GM21360 (cell line): ENCODE results near the gene FER1L5.

Experiments used
- ATAC-seq: cut with Tn5 transposase; IDR thresholded peaks from one replicate; pipeline ENCODE4 v1.9.1; 2021; ENCODE audit warnings: mild to moderate bottlenecking, moderate library complexity; ENCODE audit not compliant: unreplicated experiment

The FER1L5 gene

DNA sequence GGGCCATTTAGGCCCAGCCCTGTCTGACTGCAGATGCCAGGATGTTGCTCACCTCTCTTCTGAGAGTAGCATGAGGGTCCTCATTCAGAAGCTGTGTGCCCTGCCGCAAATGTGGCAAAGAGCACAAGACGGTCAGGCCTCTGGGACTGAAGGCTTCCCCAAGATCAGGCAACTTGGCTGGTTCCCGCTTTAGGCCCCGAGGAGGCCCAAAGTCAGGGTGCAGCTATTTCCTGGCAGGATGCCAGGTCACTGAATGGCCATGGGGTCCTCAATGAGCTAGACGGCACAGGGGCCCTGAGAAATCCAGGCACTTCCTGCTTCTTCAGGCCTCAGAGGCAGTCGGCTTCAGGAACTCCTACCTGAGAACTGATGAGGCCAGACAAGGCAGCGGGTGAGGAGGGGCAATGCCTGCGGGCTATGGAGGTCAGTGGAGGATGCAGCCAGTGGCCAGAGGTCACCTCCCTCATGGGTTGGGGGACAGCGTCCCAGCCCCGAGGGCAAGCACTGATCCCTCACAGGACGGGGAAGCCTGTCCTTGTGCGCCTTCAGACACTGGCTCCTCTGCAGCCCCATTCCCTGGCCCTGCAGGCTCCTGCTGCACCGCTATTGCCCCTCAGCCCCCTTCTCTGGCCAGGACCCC is 52.4 kb downstream of the FER1L5 start:
- no peak for ATAC-seq

DNA sequence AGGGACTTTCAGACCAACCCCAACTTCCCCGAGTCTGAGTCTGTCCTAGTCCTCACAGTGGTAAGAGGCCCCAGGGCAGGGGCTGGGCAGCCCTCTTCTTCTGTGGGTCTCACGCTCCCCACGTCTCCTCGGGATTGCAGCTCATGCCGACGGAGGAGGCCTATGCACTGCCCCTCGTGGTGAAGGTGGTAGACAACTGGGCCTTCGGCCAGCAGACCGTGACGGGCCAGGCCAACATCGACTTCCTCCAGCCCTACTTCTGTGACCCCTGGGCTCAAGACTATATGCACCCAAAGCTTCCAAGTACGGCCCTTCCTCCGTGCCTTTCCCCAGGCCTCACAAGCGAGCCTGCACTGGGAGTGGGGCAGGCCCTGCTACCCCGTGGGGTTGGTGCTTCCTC is 53.0 kb downstream of the FER1L5 start:
- no peak for ATAC-seq

DNA sequence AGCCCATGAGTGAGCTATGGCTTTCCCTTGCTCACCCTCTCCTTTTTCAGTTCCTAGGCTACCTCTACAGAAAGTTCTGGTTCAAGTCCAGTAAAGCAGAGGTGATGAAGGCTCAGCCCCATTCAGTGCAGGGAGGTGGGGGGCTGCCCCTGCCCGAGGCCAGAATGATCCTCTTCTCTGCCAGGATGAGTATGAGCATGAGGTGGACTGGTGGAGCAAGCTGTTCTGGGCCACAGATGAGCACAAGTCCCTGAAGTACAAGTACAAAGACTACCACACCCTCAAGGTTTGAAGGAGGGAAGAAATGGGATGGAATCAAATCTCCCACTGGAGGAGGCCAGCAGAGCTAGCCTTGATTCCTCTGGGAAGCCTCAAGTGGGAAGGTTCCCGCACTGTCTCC is 54.9 kb downstream of the FER1L5 start:
- no peak for ATAC-seq

DNA sequence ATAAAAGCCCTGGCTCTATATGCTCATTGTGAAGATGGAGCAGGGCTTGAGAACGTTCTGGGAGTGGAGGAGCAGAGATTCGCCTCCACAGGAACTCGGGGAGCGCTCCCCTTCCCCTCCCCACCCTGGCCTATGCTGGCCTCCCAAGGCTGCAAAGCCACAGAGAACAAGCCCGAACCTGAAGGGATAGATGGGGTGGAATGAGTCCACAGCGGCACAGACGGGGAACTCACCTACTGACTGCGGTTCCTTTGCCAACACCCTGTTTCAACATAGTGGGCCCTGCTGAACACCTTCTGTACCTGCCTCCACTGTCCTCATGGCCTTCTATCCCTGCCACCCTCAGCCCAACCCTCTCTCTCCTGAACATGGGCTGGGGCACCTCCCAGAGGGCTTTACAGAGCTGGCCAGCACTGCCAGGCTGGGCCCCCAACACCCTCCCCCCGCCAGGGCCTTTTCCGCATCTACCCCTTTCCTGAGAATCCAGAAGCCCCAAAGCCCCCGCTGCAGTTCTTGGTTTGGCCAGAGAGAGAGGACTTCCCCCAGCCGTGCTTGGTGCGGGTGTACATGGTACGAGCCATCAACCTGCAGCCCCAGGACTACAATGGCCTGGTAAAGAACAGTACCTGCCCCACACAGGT is 55.8 kb downstream of the FER1L5 start:
- ATAC-seq, result no peak

DNA sequence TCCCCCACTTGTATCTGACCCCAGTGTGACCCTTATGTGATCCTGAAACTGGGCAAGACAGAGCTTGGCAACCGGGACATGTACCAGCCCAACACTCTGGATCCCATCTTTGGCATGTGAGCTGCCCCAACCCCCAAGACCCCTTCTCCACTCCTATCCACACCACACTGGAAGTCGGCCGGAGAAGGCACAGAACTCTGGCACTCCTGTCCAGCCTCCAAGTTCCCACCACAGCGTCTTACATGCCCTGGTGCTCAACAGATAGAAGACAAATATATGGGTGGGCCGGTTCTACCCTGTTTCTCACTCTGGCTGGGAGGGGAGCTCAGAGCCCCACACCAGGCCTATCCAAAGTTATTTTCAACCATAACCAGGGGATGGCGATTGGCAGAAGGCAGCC is 56.5 kb downstream of the FER1L5 start:
- ATAC-seq, result no peak

DNA sequence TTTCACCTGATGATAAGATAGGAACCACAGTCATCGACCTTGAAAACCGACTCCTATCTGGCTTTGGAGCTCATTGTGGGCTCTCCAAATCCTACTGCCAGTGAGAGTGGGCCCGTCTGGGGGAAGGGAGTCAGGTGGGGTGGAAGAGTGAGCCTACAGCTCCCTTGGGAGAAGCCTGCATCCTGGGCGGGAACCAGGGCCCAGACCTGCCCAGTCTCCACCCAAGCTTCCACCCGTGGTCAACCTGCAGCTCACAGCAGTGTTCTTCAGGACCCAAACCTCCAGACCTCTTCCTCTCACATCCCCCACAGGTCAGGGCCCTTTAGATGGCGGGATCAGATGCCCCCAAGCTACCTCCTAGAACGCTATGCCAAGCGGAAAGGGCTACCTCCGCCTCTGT is 57.1 kb downstream of the FER1L5 start:
- no peak for ATAC-seq

DNA sequence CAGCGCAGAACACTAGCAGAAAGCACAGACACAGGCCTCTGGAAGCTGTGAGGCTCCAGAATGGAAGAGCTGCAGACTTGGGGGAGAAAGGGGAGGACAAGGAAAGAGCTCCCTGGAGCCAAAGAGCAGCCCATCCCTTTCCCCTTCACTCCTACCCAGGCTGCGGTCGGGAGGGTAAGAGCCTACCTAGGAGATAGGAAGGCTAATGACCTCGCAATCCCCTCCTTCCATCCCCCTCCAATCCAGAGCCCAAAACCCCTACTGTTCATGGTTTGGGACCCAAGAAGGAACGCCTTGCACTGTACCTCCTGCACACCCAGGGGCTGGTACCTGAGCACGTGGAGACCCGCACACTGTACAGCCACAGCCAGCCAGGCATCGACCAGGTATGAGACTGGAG is 57.5 kb downstream of the FER1L5 start:
- ATAC-seq, result no peak

DNA sequence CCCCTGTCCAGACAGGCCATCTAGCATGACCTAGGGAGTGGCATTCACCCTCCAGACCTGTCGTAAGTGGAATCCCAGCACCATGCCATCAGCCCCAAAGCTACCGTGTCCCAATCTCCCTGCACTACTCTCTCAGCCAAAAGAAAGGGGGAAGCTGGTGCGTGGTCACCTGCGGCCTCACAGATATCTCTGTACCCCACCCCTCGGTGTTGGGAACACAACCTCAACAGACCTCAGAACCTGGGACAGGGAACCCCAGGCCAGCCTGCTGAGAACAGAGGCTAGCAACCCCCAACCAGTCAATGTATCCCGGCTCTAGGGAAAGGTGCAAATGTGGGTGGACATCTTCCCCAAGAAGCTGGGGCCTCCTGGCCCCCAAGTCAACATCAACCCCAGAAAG is 59.1 kb downstream of the FER1L5 start:
- ATAC-seq, result no peak

DNA sequence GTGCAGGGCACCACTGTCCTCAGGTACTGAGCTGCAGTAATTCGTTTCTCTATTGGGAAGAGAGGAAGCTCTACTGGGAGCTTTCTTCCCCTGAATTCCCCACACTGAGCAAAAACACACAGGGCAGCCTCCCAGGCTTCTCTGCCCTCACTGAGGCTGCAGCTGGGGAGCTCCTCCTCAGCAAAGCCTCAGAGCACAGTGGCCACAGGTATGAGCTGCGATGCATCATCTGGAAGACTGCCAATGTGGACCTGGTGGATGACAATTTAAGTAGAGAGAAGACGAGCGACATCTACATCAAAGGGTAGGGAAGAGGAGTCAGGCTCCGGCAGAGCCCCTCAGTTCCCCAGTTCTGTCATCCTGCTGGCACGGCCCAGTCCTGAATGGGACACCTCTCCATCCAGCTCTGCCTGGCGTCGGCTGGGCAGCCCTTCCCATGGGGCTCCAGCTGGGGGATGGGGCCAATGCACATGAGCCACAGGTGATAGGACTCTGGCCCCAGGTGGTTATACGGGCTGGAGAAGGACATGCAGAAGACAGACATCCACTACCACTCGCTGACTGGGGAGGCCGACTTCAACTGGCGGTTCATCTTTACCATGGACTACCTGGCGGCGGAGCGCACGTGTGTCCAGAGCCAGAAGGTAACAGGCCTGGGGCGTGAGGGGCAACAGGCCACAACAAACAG is 59.7 kb downstream of the FER1L5 start:
- ATAC-seq, result no peak

DNA sequence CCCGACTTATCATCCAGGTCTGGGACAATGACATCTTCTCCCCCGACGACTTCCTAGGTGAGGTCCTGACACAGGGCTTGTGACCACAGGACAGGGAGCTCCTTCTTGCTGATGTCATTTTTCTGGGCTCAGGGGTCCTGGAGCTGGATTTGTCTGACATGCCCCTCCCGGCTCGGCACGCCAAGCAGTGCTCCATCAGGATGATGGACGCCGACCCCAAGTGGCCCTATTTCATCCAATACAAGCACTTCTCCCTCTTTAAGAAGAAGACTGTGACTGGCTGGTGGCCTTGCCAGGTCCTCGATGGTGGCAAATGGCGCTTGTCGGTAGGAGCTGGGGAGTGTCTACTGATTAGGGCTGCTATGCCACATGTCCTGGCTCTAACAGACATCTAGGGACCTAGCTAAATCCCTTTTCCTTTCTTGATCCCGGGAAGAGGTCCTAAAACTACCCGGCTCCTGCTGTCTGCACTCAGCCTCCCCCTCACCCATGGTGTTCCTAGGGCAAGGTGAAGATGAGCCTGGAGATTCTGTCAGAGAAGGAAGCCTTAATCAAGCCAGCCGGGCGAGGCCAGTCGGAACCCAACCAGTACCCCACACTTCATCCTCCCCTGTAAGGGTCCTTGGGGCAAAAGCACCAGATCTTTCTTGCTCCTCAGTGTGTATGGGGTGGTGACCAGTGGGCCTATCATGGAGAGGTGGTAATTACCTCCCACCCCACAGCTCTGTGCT is 60.6 kb downstream of the FER1L5 start:
- ATAC-seq, result no peak

DNA sequence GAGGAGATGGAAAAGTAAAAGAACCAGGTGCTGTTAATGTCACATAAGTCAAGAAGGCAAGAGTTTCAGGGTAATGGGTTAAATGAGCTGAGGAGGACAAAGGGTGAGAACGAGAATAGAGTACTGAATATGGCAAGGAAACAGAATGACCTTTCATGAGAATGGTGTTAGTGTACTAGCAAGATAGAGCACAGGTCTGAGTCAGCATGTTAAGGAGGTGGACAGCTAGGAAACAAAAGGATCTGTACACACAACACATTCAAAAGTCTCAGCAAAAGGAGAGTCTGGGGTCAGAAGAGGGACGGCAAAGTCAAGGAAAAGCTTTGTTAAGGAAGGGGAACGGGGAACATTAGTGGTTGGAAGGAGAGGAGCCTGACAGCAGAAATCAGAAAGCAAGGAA is 68.4 kb downstream of the FER1L5 start:
- ATAC-seq, result no peak

DNA sequence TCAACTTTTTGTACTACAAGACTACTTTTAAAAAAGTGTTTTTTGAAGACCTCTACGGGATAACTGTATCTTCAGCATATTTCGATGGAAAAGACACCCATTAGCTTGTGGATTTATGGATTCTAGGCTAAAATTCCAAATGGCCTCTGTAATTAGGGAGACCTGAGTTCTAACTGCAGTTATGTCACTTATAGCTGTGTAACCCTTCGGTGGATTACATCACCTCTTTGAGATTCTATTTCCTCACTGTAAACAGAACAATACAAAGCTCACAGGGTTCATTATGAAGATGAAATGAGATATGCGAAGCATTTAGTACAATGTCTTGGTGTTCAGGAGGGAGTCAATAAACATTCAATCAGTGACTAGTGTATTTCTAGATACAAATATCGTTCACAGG is 73.1 kb downstream of the FER1L5 start:
- no peak for ATAC-seq

DNA sequence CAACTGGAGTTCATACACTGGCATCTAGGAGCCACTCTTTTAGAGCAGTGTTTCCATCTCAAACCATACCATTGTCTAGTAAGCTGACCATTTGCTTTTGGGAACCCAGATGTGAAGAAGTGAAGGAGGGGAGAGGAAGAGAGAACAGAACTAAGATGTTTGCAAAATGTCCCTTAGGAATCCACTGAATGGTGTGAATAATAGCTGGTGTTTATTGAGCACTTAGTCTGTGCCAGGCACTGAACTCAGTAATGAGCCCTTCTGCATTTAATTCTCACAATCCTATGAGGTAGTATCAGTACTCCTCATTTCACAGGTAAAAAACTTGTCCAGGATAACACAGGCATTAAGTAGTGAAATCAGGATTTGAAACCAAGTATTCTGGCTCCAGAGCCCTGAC is 73.8 kb downstream of the FER1L5 start:
- no peak for ATAC-seq

DNA sequence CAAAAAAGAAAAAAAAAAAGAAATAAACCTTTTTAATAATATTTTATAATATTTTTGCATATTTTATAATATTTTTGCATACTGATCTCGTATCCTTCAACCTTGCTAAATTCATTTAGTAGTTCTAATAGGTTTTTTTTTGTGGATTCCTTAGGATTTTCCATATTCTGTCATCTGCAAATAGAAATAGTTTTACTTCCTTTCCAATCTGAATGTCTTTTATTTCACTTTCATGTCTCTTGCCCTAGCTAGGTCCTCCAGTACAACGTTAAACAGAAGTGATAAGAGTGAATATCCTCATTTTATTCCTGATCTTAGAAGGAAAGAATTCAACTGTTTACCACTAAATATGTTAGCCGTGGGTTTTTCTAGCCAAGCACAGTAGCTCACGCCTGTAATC is 83.6 kb downstream of the FER1L5 start:
- no peak for ATAC-seq

DNA sequence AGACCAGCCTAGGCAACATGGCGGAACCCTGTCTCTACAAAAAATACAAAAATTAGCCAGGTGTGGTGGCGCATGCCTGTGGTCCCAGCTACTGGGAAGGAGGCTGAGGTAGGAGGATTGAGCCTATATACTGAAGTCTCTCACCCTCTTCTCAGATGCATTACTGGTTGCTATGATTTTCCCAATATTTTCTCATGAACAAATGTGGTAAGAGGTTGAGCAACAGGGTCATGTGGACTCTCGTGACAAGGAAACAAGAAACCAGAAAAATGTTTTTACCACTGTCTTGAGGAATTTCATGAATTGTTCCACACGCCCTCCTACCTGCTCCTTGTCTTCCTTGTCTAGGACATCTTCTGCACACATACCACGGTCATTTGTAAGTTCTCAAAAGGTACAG is 84.9 kb downstream of the FER1L5 start:
- ATAC-seq, result no peak

DNA sequence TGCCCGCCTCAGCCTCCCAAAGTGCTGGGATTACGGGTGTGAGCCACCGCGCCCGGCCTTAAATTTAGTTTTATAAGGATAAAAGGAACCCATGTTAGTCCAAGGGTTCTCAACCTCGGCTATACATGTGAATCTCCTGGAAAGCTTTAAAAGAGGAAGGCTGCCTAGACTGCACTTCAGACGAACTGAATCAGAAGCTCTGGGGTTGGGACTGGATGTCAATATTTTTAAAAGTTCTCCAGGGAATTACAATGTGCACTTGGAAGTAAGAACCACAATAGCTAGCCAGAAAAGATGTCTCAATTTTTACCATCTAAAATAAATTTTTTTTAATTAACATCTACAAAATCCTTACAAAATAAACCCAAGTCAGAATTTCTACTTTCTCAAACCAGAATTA is 87.2 kb downstream of the FER1L5 start:
- no peak for ATAC-seq

DNA sequence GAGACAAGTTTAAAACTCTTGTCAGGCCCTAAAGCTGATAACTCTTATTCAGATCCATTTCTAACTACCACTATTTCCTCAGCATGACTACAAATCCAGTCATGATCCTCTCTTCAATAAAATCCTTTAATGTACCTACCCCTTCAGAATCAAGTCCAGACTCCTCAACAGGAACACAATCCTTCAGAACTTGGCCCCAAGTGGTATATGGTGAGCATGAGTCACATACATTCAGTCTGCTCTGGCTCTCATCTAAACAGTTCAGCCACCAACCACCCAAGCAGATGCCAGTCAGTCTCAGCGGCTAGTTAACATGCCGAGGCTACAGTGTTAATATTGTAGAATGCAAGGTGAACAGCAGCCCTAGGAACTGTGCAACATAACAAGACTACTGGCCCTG is 87.6 kb downstream of the FER1L5 start:
- no peak for ATAC-seq

DNA sequence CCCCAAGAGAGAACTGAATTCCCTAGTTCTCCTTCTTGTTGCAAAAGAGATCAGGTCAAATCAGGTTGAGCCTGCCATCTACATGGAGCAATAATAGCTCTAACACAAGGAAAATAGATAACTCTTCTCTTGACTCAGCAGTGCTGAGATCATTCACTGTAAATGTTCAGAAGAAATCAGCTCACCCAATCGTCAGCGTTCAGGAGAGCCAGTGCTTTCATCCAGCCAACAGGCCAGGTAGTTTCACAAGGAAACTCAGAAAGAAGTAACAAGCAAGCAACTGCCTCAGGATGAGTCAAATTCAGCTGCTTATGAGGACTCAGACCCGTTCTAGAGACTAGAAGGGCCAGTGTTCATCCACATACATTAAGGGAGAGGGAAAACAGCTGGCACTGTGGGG is 91.4 kb downstream of the FER1L5 start:
- ATAC-seq, result no peak

DNA sequence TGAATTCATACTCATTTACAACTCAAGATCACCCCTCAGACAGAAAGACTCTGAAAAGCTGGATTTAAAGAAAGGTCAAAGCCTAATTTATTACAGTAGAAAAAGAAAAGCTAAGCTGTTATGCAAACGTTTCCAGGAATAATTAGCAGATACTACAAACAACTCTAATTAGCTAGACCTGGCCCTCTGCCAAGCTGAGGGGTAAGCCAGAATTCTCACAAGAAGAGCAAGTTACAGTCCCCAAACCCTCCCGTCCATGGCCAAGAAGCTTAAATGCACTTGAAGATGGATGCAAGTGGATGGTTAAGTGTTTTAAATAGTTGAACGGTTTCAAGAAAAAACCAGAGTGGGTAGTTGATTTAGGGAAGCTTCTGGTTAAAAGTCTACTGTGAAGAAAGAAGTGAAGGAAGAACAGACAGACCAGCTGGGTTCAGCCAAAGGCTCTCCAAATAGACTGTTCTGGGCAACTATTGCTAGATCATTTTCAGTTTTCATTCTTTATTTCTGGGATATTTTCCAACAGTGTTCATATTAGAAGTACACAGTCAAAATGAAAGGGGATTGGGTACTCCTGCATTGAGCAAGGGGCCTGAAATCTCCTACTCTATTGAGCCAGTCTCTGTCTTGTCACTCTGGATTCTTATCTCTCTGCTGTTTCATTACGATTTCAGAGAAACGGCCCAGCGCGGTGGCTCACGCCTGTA is 92.5 kb downstream of the FER1L5 start:
- ATAC-seq, result no peak

DNA sequence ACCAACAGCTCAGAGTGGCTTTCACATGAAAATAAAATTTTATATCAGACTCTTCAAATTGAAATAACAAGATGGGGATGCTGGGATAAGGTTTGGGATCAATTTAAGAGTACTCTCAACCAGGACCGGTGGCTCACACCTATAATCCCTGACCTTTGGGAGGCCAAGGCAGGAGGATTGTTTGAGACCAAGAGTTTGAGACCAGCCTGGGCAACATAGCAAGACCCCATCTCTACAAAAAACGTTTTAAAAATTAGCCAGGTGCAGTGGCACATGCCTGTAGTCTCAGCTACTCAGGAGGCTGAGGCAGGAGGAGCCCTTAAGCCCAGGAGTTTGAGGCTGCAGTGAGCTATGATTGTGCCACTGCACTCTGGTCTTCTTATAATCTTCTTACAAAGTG is 94.7 kb downstream of the FER1L5 start:
- no peak for ATAC-seq

DNA sequence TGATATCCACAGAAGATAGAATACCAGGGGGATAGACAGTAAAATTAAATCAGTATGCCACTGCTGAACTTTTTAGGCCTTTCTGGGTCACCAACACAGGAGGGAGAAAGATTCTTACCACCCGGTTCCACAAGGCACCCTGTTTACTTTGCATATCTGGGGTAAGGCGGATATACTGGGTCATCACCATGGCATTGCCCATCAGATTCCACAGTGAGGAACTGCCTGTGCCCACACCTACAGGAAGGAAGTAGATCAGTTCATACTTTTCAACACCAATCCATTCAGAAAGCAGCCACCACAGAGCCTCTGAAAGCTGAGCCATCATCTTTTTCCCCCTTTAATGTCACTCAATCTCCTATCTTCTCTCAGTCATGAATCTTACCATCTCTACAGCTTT is 95.3 kb downstream of the FER1L5 start:
- no peak for ATAC-seq
